Muscle of leg (tissue), 11 donors: Measurements from ENCODE around the gene KCTD16. TPM values are rescaled to one million over a fixed set of nuclear protein-coding genes. Genes with fewer than 3 reads are reported as not detected.

ENCODE experiments used
- DNase-seq: peaks from one replicate; pipeline ENCODE4 v3.0.0; 2013
- H3K27ac ChIP-seq: one replicate; pipeline ENCODE4 v1.5.1; 2013; ENCODE audit warnings: mild to moderate bottlenecking, low read length, control low read depth
- H3K27me3 ChIP-seq: one replicate; pipeline ENCODE4 v1.6.1; 2013; ENCODE audit warnings: low read length; ENCODE audit not compliant: control insufficient read depth, insufficient read depth
- H3K36me3 ChIP-seq: one replicate; pipeline ENCODE4 v1.6.1; 2013; ENCODE audit warnings: low read length; ENCODE audit not compliant: control insufficient read depth, insufficient read depth
- H3K4me1 ChIP-seq: one replicate; pipeline ENCODE4 v1.6.1; 2013; ENCODE audit warnings: low read length; ENCODE audit not compliant: control insufficient read depth, insufficient read depth
- H3K4me3 ChIP-seq: one replicate; pipeline ENCODE4 v1.5.1; 2013; ENCODE audit warnings: low read length, control low read depth
- H3K9me3 ChIP-seq: replicated peaks from 2 replicates; pipeline ENCODE4 v1.6.1; 2013; ENCODE audit warnings: low read depth, low read length; ENCODE audit not compliant: control insufficient read depth
- WGBS: methylation state at CpG from one replicate; pipeline ENCODE4 v1.1.5; 2013; ENCODE audit warnings: missing lambda C conversion rate; ENCODE audit not compliant: insufficient coverage; 5-methylcytosine and 5-hydroxymethylcytosine counted together
- polyA plus RNA-seq, 8 donors: library from polyadenylated mRNA; unstranded; fragments of 120-200 nt; gene quantifications; one replicate each; pipeline versions ENCODE4 v1.2.1 to v1.2.3, GENCODE V29; 2013; ENCODE audit warnings: inconsistent platforms in 1 of 8, low replicate concordance in 1 of 8; ENCODE audit not compliant: insufficient read length in 8 of 8, insufficient read depth in 1 of 8
- total RNA-seq: library from RNA; stranded (reverse); fragments of 120-200 nt; gene quantifications from one replicate; pipeline ENCODE4 v1.2.4, GENCODE V29; 2013

The KCTD16 gene
- total and polyA plus RNA-seq, 9 donors: 0.04 to 0.16 (median 0.08) TPM

- no peaks in the 10 kb centered on the region for H3K9me3 ChIP-seq
- DNase-seq: no peak
- no peaks in the 10 kb centered on the region for H3K4me1 ChIP-seq
- no CpG with 5 or more reads among the region's 2 CpGs for WGBS
- H3K27me3 ChIP-seq: no peaks in the 10 kb centered on the region
- no peak overlapping the region for H3K4me3 ChIP-seq
- no peak overlapping the region for H3K27ac ChIP-seq
- H3K36me3 ChIP-seq: no peaks in the 10 kb centered on the region
Measured at GRCh38 chr5:144462577-144462976, 291.9 kb downstream of the KCTD16 start.

GRCh38 chr5:144463481-144464223 is 293.0 kb downstream of the KCTD16 start:
- Histone ChIP-seq H3K27me3 (no peaks in the 10 kb centered on the region), H3K36me3 (no peaks in the 10 kb centered on the region), H3K9me3 (no peaks in the 10 kb centered on the region), H3K4me1 (no peaks in the 10 kb centered on the region), H3K27ac (no peak overlapping the region), H3K4me3 (no peak overlapping the region)
- no peak for DNase-seq
- 100% methylated on average over 1 of the region's 3 CpGs for WGBS

GRCh38 chr5:144464306-144464705 is 293.6 kb downstream of the KCTD16 start:
- Histone ChIP-seq H3K27me3 (no peaks in the 10 kb centered on the region), H3K36me3 (no peaks in the 10 kb centered on the region), H3K4me1 (no peaks in the 10 kb centered on the region), H3K4me3 (no peak overlapping the region), H3K9me3 (no peaks in the 10 kb centered on the region), H3K27ac (no peak overlapping the region)
- 86% methylated on average over 1 of the region's 1 CpG for WGBS
- no peak for DNase-seq

GRCh38 chr5:144465441-144465840 is 294.8 kb downstream of the KCTD16 start:
- WGBS: 66% methylated on average over 3 of the region's 4 CpGs
- Histone ChIP-seq H3K27ac (no peak overlapping the region), H3K4me1 (no peaks in the 10 kb centered on the region), H3K36me3 (no peaks in the 10 kb centered on the region), H3K4me3 (no peak overlapping the region), H3K9me3 (no peaks in the 10 kb centered on the region), H3K27me3 (no peaks in the 10 kb centered on the region)
- no peak for DNase-seq

- Histone ChIP-seq H3K27me3 (no peaks in the 10 kb centered on the region), H3K36me3 (no peaks in the 10 kb centered on the region), H3K27ac (no peak overlapping the region), H3K4me3 (no peak overlapping the region), H3K9me3 (no peaks in the 10 kb centered on the region), H3K4me1 (no peaks in the 10 kb centered on the region)
- peak; percentile 59 for DNase-seq
- WGBS: 29% methylated on average over 1 of the region's 2 CpGs
Measured at GRCh38 chr5:144467792-144468191, 297.1 kb downstream of the KCTD16 start.

GRCh38 chr5:144468571-144468970 is 297.9 kb downstream of the KCTD16 start:
- peak; percentile 75 for DNase-seq
- H3K27me3 ChIP-seq: no peaks in the 10 kb centered on the region
- H3K4me3 ChIP-seq: no peak overlapping the region
- no peaks in the 10 kb centered on the region for H3K36me3 ChIP-seq
- no peaks in the 10 kb centered on the region for H3K9me3 ChIP-seq
- H3K4me1 ChIP-seq: no peaks in the 10 kb centered on the region
- no peak overlapping the region for H3K27ac ChIP-seq
- 44% methylated on average over 2 of the region's 4 CpGs for WGBS

GRCh38 chr5:144469106-144469505 is 298.4 kb downstream of the KCTD16 start:
- no peaks in the 10 kb centered on the region for H3K27me3 ChIP-seq
- WGBS: 60% methylated on average over 1 of the region's 4 CpGs
- H3K36me3 ChIP-seq: no peaks in the 10 kb centered on the region
- no peaks in the 10 kb centered on the region for H3K4me1 ChIP-seq
- no peak overlapping the region for H3K4me3 ChIP-seq
- H3K27ac ChIP-seq: no peak overlapping the region
- no peak for DNase-seq
- no peaks in the 10 kb centered on the region for H3K9me3 ChIP-seq

GRCh38 chr5:144472221-144472620 is 301.5 kb downstream of the KCTD16 start:
- H3K9me3 ChIP-seq: no peaks in the 10 kb centered on the region
- H3K36me3 ChIP-seq: no peaks in the 10 kb centered on the region
- H3K27me3 ChIP-seq: no peaks in the 10 kb centered on the region
- WGBS: 20% methylated on average over 1 of the region's 2 CpGs
- DNase-seq: peak; percentile 56
- no peak overlapping the region for H3K4me3 ChIP-seq
- H3K27ac ChIP-seq: no peak overlapping the region
- H3K4me1 ChIP-seq: no peaks in the 10 kb centered on the region

GRCh38 chr5:144473650-144474049 is 303.0 kb downstream of the KCTD16 start:
- H3K4me1 ChIP-seq: no peaks in the 10 kb centered on the region
- no peaks in the 10 kb centered on the region for H3K9me3 ChIP-seq
- 48% methylated on average over 4 of the region's 13 CpGs for WGBS

GRCh38 chr5:144478565-144478964 is 307.9 kb downstream of the KCTD16 start:
- Histone ChIP-seq H3K27ac (no peak overlapping the region), H3K9me3 (no peaks in the 10 kb centered on the region), H3K36me3 (no peaks in the 10 kb centered on the region), H3K4me3 (no peak overlapping the region), H3K27me3 (no peaks in the 10 kb centered on the region), H3K4me1 (no peaks in the 10 kb centered on the region)
- DNase-seq: no peak

More at GRCh38 chr5:144473650-144474049, 303.0 kb downstream of the KCTD16 start:
- H3K4me3 ChIP-seq: no peak overlapping the region
- H3K27ac ChIP-seq: no peak overlapping the region
- no peak for DNase-seq
- no peaks in the 10 kb centered on the region for H3K36me3 ChIP-seq
- no peaks in the 10 kb centered on the region for H3K27me3 ChIP-seq

- no peak overlapping the region for H3K4me3 ChIP-seq
- no peak overlapping the region for H3K27ac ChIP-seq
- H3K4me1 ChIP-seq: no peaks in the 10 kb centered on the region
- no peak for DNase-seq
- no peaks in the 10 kb centered on the region for H3K36me3 ChIP-seq
- H3K9me3 ChIP-seq: no peaks in the 10 kb centered on the region
- H3K27me3 ChIP-seq: no peaks in the 10 kb centered on the region
Measured at GRCh38 chr5:144481861-144482260, 311.2 kb downstream of the KCTD16 start.
